Neural crest cell (in vitro differentiated cells): Measurements from ENCODE around the gene CLN3. TPM values are rescaled to one million over a fixed set of nuclear protein-coding genes. Genes with fewer than 3 reads are reported as not detected.

Experiments used
- DNase-seq: peaks from one replicate; pipeline ENCODE4 v3.0.0; 2021; ENCODE audit warnings: low read depth, mixed read lengths, low spot score
- H3K27ac Mint-ChIP-seq: one replicate; pipeline ENCODE4 v1.8.0; 2021; ENCODE audit warnings: mild to moderate bottlenecking, mixed read lengths; ENCODE audit not compliant: unreplicated experiment
- H3K27me3 Mint-ChIP-seq: 2 replicates; pipeline ENCODE4 v1.8.0; 2021; ENCODE audit warnings: low read depth, mild to moderate bottlenecking, mixed read lengths
- H3K36me3 Mint-ChIP-seq: 2 replicates; pipeline ENCODE4 v1.8.0; 2021; ENCODE audit warnings: low read depth, mild to moderate bottlenecking, mixed read lengths
- H3K4me1 Mint-ChIP-seq: 2 replicates; pipeline ENCODE4 v1.8.0; 2021; ENCODE audit warnings: mixed read lengths
- H3K4me3 Mint-ChIP-seq: one replicate; pipeline ENCODE4 v1.8.0; 2021; ENCODE audit warnings: mild to moderate bottlenecking, mixed read lengths
- H3K9me3 Mint-ChIP-seq: 2 replicates; pipeline ENCODE4 v1.8.0; 2021; ENCODE audit warnings: mixed read lengths
- CTCF ChIP-seq: fragments of 200-600 bp; sonication (generic); conservative IDR thresholded peaks from 2 replicates; pipeline ENCODE4 v1.5.0; 2021; ENCODE audit warnings: antibody characterized with exemption, mild to moderate bottlenecking
- long read RNA-seq: library from polyadenylated mRNA; unstranded; transcript quantifications from one replicate; pipeline ENCODE4 v2.0.0, GENCODE V29; 2020
- total RNA-seq: library from RNA; stranded (reverse); gene quantifications from 2 replicates; pipeline ENCODE4 v1.2.1, GENCODE V29; 2021

CLN3 gene
- total RNA-seq = 34.4 and 34.6 TPM in 2 replicates
- long read RNA-seq, transcript CLN3-205 (15 exons, 1,876 nt) = minor isoform, 5 of 49 reads
- long read RNA-seq, transcript CLN3-229 (15 exons, 1,452 nt) = minor isoform, 5 of 49 reads
- long read RNA-seq, transcript CLN3-244 (16 exons, 3,832 nt) = major isoform, 32 of 49 reads
- long read RNA-seq, partial matches to known transcripts = 2 of 49 reads
- long read RNA-seq, other reads (novel, unspliced or antisense) = 1 of 49 reads

GRCh38 chr16:28491970-28492474, at the start of gene CLN3:
Gene CLN3 (minus strand): TSS chr16:28492074. CDS start chr16:28491759, 315 bp downstream.
- H3K27ac Mint-ChIP-seq = peak within 1 kb of the TSS; percentile 100
- peak within 1 kb of the TSS; percentile 100 for H3K4me3 Mint-ChIP-seq
- peaks cover 14% of the 10 kb centered on the region for H3K4me1 Mint-ChIP-seq
- DNase-seq = peak; percentile 78
- no peak for TF ChIP-seq CTCF
- H3K27me3 Mint-ChIP-seq = no peaks in the 10 kb centered on the region
- H3K9me3 Mint-ChIP-seq = no peaks in the 10 kb centered on the region
- H3K36me3 Mint-ChIP-seq = peaks cover 3% of the 10 kb centered on the region

GRCh38 chr16:28540346-28540745, 48.5 kb upstream of the CLN3 start:
- Mint-ChIP-seq H3K9me3 (no peaks in the 10 kb centered on the region), H3K27me3 (no peaks in the 10 kb centered on the region), H3K4me3 (no peak overlapping the region), H3K4me1 (no peaks in the 10 kb centered on the region), H3K36me3 (no peaks in the 10 kb centered on the region), H3K27ac (no peak overlapping the region)
- TF ChIP-seq CTCF = no peak
- no peak for DNase-seq

- Mint-ChIP-seq H3K4me3 (no peak within 1 kb of the TSS), H3K27ac (peak within 1 kb of the TSS; percentile 87)
- DNase-seq = no peak
Measured at GRCh38 chr16:28538733-28539596, 47.1 kb upstream of the CLN3 start, which contains the start of gene NUPR1. Gene NUPR1 (minus strand): TSS chr16:28538974. CDS start chr16:28538907, 67 bp downstream.

GRCh38 chr16:28537964-28538732, 46.3 kb upstream of the CLN3 start:
- H3K36me3 Mint-ChIP-seq = no peaks in the 10 kb centered on the region
- H3K27ac Mint-ChIP-seq = peak overlapping the region; percentile 87
- H3K4me1 Mint-ChIP-seq = no peaks in the 10 kb centered on the region
- no peak overlapping the region for H3K4me3 Mint-ChIP-seq
- no peak for TF ChIP-seq CTCF
- H3K9me3 Mint-ChIP-seq = no peaks in the 10 kb centered on the region
- DNase-seq = no peak
- no peaks in the 10 kb centered on the region for H3K27me3 Mint-ChIP-seq

More at GRCh38 chr16:28538733-28539596, 47.1 kb upstream of the CLN3 start, which contains the start of gene NUPR1:
- no peak for TF ChIP-seq CTCF
- Mint-ChIP-seq H3K27me3 (no peaks in the 10 kb centered on the region), H3K9me3 (no peaks in the 10 kb centered on the region), H3K4me1 (no peaks in the 10 kb centered on the region), H3K36me3 (no peaks in the 10 kb centered on the region)

GRCh38 chr16:28537076-28537475, 45.2 kb upstream of the CLN3 start:
- no peaks in the 10 kb centered on the region for H3K9me3 Mint-ChIP-seq
- peak overlapping the region; percentile 86 for H3K27ac Mint-ChIP-seq
- no peaks in the 10 kb centered on the region for H3K36me3 Mint-ChIP-seq
- no peaks in the 10 kb centered on the region for H3K4me1 Mint-ChIP-seq
- no peak overlapping the region for H3K4me3 Mint-ChIP-seq
- DNase-seq = no peak
- no peak for TF ChIP-seq CTCF
- no peaks in the 10 kb centered on the region for H3K27me3 Mint-ChIP-seq
